Suprapubic skin (tissue), 3 donors: Measurements from ENCODE around the gene CDKN2A.

Experiments used
- CTCF ChIP-seq, 2 donors: fragments of 200-600 bp in 1 of 2; fragments of 450-650 bp in 1 of 2; sonication (generic) in 1 of 2; IDR thresholded peaks; one replicate each; pipeline ENCODE4 v1.5.1; 2016 to 2019; ENCODE audit warnings: antibody characterized with exemption in 2 of 2, mild to moderate bottlenecking in 1 of 2, moderate library complexity in 1 of 2
- EP300 ChIP-seq: sonication (generic); formaldehyde crosslinking; IDR thresholded peaks from one replicate; pipeline ENCODE4 v1.6.1; 2017; ENCODE audit warnings: antibody characterized with exemption
- POLR2A ChIP-seq, 2 donors: fragments of 450-650 bp; IDR thresholded peaks; one replicate each; pipeline ENCODE4 v1.6.1; 2017; ENCODE audit warnings: antibody characterized with exemption in 2 of 2, mild to moderate bottlenecking in 2 of 2, moderate library complexity in 2 of 2

DNA sequence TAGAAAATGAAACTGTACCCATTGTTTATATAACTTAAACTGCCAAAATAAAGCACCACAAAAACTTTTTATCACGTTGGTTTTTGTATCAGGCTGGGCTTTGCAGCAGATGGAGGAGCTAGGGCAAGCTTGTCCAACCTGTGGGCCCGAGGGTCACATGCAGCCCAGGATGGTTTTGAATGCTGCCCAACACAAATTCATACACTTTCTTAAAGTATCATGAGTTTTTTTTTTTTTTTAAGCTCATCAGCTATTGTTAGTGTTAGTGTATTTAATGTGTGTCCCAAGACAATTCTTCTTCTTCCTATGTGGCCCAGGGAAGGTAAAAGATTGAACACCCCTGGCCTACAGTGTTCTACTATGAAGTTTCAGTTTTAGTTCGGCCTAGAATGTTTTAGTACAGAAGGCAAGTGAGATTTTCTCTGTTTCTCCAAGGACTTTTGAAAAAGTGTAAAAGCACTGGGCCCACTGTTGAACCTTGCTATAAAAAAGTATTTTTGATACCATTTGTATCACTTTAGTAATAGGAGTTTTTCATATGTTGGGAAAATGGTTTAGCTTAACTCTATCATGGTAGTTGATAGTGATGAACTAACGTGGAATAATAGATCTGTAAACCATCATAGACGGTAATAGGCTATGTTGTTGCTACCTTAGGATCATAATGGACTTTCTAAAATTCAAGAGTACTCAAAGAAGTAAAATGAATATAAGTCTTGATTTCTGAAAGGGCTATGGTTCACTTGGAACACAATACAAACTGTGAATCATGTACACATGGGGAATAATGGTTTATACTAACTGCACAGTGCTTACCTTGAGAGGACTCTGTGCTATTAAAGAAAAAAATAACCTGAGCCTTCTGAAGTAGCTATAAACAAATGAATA lies 2.9 kb downstream of the CDKN2A start:
- no peak for TF ChIP-seq EP300
- TF ChIP-seq CTCF (IDR thresholded peaks at IDR 0.05): no peak
- no peak for TF ChIP-seq POLR2A (IDR thresholded peaks at IDR 0.05)
